Trophoblast cell (in vitro differentiated cells and primary cell): ENCODE measurements around the gene LRIT1. TPM values are rescaled to one million over a fixed set of nuclear protein-coding genes. Genes with fewer than 3 reads are reported as not detected.

ENCODE experiments used
- DNase-seq, 2 donors: peaks; one replicate each; pipeline ENCODE4 v3.0.0-alpha.2; 2016
- H2AFZ ChIP-seq: 2 replicates; pipeline ENCODE4 v1.6.1; 2013; ENCODE audit warnings: low read length, moderate library complexity, mild to moderate bottlenecking; ENCODE audit not compliant: insufficient read depth, poor library complexity
- H2AK5ac ChIP-seq: 2 replicates; pipeline ENCODE4 v1.6.1; 2013; ENCODE audit warnings: mild to moderate bottlenecking, low read length
- H2BK120ac ChIP-seq: 2 replicates; pipeline ENCODE4 v1.6.1; 2013; ENCODE audit warnings: low read length, mild to moderate bottlenecking, moderate library complexity; ENCODE audit not compliant: insufficient read depth, poor library complexity
- H2BK12ac ChIP-seq: 2 replicates; pipeline ENCODE4 v1.6.1; 2013; ENCODE audit warnings: mild to moderate bottlenecking, low read length, moderate library complexity
- H2BK5ac ChIP-seq: 2 replicates; pipeline ENCODE4 v1.6.1; 2013; ENCODE audit warnings: low read length, low read depth, moderate library complexity, mild to moderate bottlenecking; ENCODE audit not compliant: poor library complexity
- H3K14ac ChIP-seq: 2 replicates; pipeline ENCODE4 v1.6.1; 2013; ENCODE audit warnings: mild to moderate bottlenecking, low read length
- H3K18ac ChIP-seq: 2 replicates; pipeline ENCODE4 v1.6.1; 2013; ENCODE audit warnings: mild to moderate bottlenecking, low read length
- H3K23ac ChIP-seq: 2 replicates; pipeline ENCODE4 v1.6.1; 2013; ENCODE audit warnings: low read length
- H3K27ac ChIP-seq: 2 replicates; pipeline ENCODE4 v1.5.1; 2013; ENCODE audit warnings: low read depth, mild to moderate bottlenecking, inconsistent platforms, low read length, moderate library complexity
- H3K27me3 ChIP-seq: 2 replicates; pipeline ENCODE4 v1.6.1; 2013; ENCODE audit warnings: inconsistent platforms, mild to moderate bottlenecking, low read length, moderate library complexity; ENCODE audit not compliant: insufficient read depth
- H3K36me3 ChIP-seq, 2 experiments: 1 replicate in 1 of 2; 2 replicates in 1 of 2; pipeline ENCODE4 v1.6.1; 2013; ENCODE audit warnings: low read length in 2 of 2, mild to moderate bottlenecking in 2 of 2, moderate library complexity in 1 of 2; ENCODE audit not compliant: insufficient read depth in 2 of 2, control insufficient read depth in 1 of 2
- H3K4ac ChIP-seq: 2 replicates; pipeline ENCODE4 v1.6.1; 2013; ENCODE audit warnings: low read depth, mild to moderate bottlenecking, low read length, moderate library complexity
- H3K4me1 ChIP-seq, 2 experiments: 1 replicate in 1 of 2; 2 replicates in 1 of 2; pipeline ENCODE4 v1.6.1; 2013; ENCODE audit warnings: low read length in 2 of 2, mild to moderate bottlenecking in 2 of 2, moderate library complexity in 1 of 2; ENCODE audit not compliant: insufficient read depth in 2 of 2, control insufficient read depth in 1 of 2
- H3K4me2 ChIP-seq: 2 replicates; pipeline ENCODE4 v1.6.1; 2013; ENCODE audit warnings: inconsistent platforms, mild to moderate bottlenecking, low read length, moderate library complexity
- H3K4me3 ChIP-seq: 2 replicates; pipeline ENCODE4 v1.5.1; 2013; ENCODE audit warnings: mild to moderate bottlenecking, low read depth, low read length, inconsistent platforms
- H3K79me1 ChIP-seq: one replicate; pipeline ENCODE4 v1.6.1; 2013; ENCODE audit warnings: low read length
- H3K79me2 ChIP-seq: 2 replicates; pipeline ENCODE4 v1.6.1; 2013; ENCODE audit warnings: low read length, mild to moderate bottlenecking; ENCODE audit not compliant: control insufficient read depth, insufficient read depth, poor library complexity
- H3K9ac ChIP-seq: 2 replicates; pipeline ENCODE4 v1.6.1; 2013; ENCODE audit warnings: mild to moderate bottlenecking, low read length
- H3K9me3 ChIP-seq: 2 replicates; pipeline ENCODE4 v1.6.1; 2013; ENCODE audit warnings: low read depth, mild to moderate bottlenecking, control low read depth, inconsistent platforms, low read length; ENCODE audit not compliant: insufficient read depth
- H4K12ac ChIP-seq: 2 replicates; pipeline ENCODE4 v1.6.1; 2013; ENCODE audit warnings: low read depth, mild to moderate bottlenecking, low read length, moderate library complexity
- H4K8ac ChIP-seq: 2 replicates; pipeline ENCODE4 v1.6.1; 2013; ENCODE audit warnings: low read depth, mild to moderate bottlenecking, low read length, moderate library complexity
- H4K91ac ChIP-seq: one replicate; pipeline ENCODE4 v1.6.1; 2013; ENCODE audit warnings: low read depth, mild to moderate bottlenecking, low read length, moderate library complexity
- WGBS: extraction: QIAGEN DNeasy Blood & Tissue Kit; methylation state at CpG from one replicate; pipeline ENCODE4 v1.1.7; 2013; ENCODE audit warnings: missing lambda C conversion rate; ENCODE audit not compliant: insufficient read length, insufficient coverage; ENCODE audit errors: extremely low coverage; 5-methylcytosine and 5-hydroxymethylcytosine counted together
- polyA plus RNA-seq: library from polyadenylated mRNA; stranded (reverse); fragments of 200-250 nt; gene quantifications from 2 replicates; pipeline ENCODE4 v1.2.3, GENCODE V29; 2013

Gene LRIT1, protein sequence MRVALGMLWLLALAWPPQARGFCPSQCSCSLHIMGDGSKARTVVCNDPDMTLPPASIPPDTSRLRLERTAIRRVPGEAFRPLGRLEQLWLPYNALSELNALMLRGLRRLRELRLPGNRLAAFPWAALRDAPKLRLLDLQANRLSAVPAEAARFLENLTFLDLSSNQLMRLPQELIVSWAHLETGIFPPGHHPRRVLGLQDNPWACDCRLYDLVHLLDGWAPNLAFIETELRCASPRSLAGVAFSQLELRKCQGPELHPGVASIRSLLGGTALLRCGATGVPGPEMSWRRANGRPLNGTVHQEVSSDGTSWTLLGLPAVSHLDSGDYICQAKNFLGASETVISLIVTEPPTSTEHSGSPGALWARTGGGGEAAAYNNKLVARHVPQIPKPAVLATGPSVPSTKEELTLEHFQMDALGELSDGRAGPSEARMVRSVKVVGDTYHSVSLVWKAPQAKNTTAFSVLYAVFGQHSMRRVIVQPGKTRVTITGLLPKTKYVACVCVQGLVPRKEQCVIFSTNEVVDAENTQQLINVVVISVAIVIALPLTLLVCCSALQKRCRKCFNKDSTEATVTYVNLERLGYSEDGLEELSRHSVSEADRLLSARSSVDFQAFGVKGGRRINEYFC
- polyA plus RNA-seq: not detected in 2 replicates

- Histone ChIP-seq H3K36me3 (no peaks in the 10 kb centered on the region), H2AK5ac (no peak within 1 kb of the TSS), H3K9me3 (peaks cover 1% of the 10 kb centered on the region), H3K14ac (no peak within 1 kb of the TSS), H3K9ac (no peak within 1 kb of the TSS), H3K4me1 (no peaks in the 10 kb centered on the region), H2BK12ac (no peak within 1 kb of the TSS), H3K79me1 (no peaks in the 10 kb centered on the region), H2AFZ (no peak within 1 kb of the TSS), H3K4me2 (no peak within 1 kb of the TSS), H3K27me3 (no peaks in the 10 kb centered on the region), H3K23ac (no peak within 1 kb of the TSS), H4K8ac (no peak within 1 kb of the TSS), H4K12ac (no peak within 1 kb of the TSS), H3K18ac (no peak within 1 kb of the TSS), H3K27ac (no peak within 1 kb of the TSS), H3K4ac (no peak within 1 kb of the TSS), H2BK5ac (no peak within 1 kb of the TSS), H2BK120ac (no peak within 1 kb of the TSS), H3K4me3 (no peak within 1 kb of the TSS), H3K79me2 (no peaks in the 10 kb centered on the region), H4K91ac (no peak within 1 kb of the TSS)
- no peak for DNase-seq
- WGBS: no CpG with 5 or more reads among the region's 13 CpGs
These were observed at the start of gene LRIT1 for GRCh38 chr10:84241185-84241790. TSS of gene LRIT1 (minus strand) at chr10:84241546. CDS start at chr10:84241439, 107 bp downstream.

DNA sequence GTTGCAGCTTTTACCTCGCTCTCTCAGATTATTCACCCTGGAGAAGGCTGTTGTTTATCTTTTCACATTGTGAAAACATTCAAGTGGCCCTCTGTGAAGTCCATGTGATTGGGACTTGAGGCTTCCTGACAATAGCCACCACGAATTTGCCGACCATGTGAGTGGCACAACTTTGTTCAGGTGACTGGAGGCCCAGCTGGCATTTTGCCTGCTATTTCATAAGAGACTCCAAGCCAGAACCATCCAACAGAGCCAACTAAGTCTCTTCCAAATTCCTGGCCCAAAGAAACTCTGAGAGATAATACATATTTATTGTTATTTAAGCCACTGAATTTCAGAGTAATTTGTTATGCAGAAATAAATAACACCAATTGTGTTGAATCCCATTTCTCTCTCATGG, 48.9 kb upstream of the LRIT1 start:
- H3K4me2 ChIP-seq: no peak overlapping the region
- no peak overlapping the region for H3K27ac ChIP-seq
- no peak overlapping the region for H3K14ac ChIP-seq
- no peak overlapping the region for H2BK120ac ChIP-seq
- H3K9me3 ChIP-seq: no peaks in the 10 kb centered on the region
- no peak overlapping the region for H4K91ac ChIP-seq
- no peak for DNase-seq
- H2BK5ac ChIP-seq: no peak overlapping the region
- H3K27me3 ChIP-seq: no peaks in the 10 kb centered on the region
- no peak overlapping the region for H4K8ac ChIP-seq
- H3K4me1 ChIP-seq: peaks cover 4 to 6% of the 10 kb centered on the region in 2 experiments
- WGBS: no CpG with 5 or more reads among the region's 3 CpGs
- H3K4me3 ChIP-seq: no peak overlapping the region
- H2AK5ac ChIP-seq: no peak overlapping the region
- no peak overlapping the region for H3K9ac ChIP-seq
- no peak overlapping the region for H3K4ac ChIP-seq
- H3K36me3 ChIP-seq: no peaks in the 10 kb centered on the region
- H3K18ac ChIP-seq: no peak overlapping the region
- no peak overlapping the region for H2BK12ac ChIP-seq
- no peaks in the 10 kb centered on the region for H3K79me2 ChIP-seq
- no peak overlapping the region for H3K23ac ChIP-seq
- no peaks in the 10 kb centered on the region for H3K79me1 ChIP-seq
- H2AFZ ChIP-seq: no peak overlapping the region
- no peak overlapping the region for H4K12ac ChIP-seq

GRCh38 chr10:84289521-84290200, 48.3 kb upstream of the LRIT1 start:
- Histone ChIP-seq H3K9me3 (no peaks in the 10 kb centered on the region), H3K36me3 (no peaks in the 10 kb centered on the region), H3K79me2 (no peaks in the 10 kb centered on the region), H3K9ac (no peak overlapping the region), H2BK120ac (no peak overlapping the region), H4K91ac (no peak overlapping the region), H3K4me1 (peaks cover 4 to 6% of the 10 kb centered on the region in 2 experiments), H3K4ac (no peak overlapping the region), H2AK5ac (no peak overlapping the region), H3K4me3 (no peak overlapping the region), H4K8ac (no peak overlapping the region), H3K23ac (no peak overlapping the region), H3K79me1 (no peaks in the 10 kb centered on the region), H3K4me2 (no peak overlapping the region), H3K27me3 (no peaks in the 10 kb centered on the region), H3K18ac (no peak overlapping the region), H2BK5ac (no peak overlapping the region), H2AFZ (no peak overlapping the region), H3K27ac (no peak overlapping the region), H4K12ac (no peak overlapping the region), H2BK12ac (no peak overlapping the region), H3K14ac (no peak overlapping the region)
- WGBS: no CpG with 5 or more reads among the region's 1 CpG
- no peak for DNase-seq

GRCh38 chr10:84288151-84288550, 46.8 kb upstream of the LRIT1 start:
- H2BK5ac ChIP-seq: no peak overlapping the region
- H3K27me3 ChIP-seq: no peaks in the 10 kb centered on the region
- H3K36me3 ChIP-seq: no peaks in the 10 kb centered on the region
- no peak overlapping the region for H2BK12ac ChIP-seq
- no peak overlapping the region for H3K14ac ChIP-seq
- H3K4me1 ChIP-seq: peaks cover 0 to 2% of the 10 kb centered on the region in 2 experiments
- no peak overlapping the region for H3K9ac ChIP-seq
- H3K4me3 ChIP-seq: no peak overlapping the region
- no peaks in the 10 kb centered on the region for H3K79me1 ChIP-seq
- no peak for DNase-seq
- H2AFZ ChIP-seq: no peak overlapping the region
- no peak overlapping the region for H4K8ac ChIP-seq
- no peak overlapping the region for H3K18ac ChIP-seq
- H3K27ac ChIP-seq: no peak overlapping the region
- H2AK5ac ChIP-seq: no peak overlapping the region
- H3K23ac ChIP-seq: no peak overlapping the region
- H4K91ac ChIP-seq: no peak overlapping the region
- WGBS: no CpG with 5 or more reads among the region's 1 CpG
- no peak overlapping the region for H3K4ac ChIP-seq
- no peak overlapping the region for H2BK120ac ChIP-seq
- H3K79me2 ChIP-seq: no peaks in the 10 kb centered on the region
- no peaks in the 10 kb centered on the region for H3K9me3 ChIP-seq
- H3K4me2 ChIP-seq: no peak overlapping the region
- H4K12ac ChIP-seq: no peak overlapping the region
